Measurements from ENCODE around the gene SPG7. TPM values are rescaled to one million over a fixed set of nuclear protein-coding genes. Genes with fewer than 3 reads are reported as not detected.

Gene SPG7
- total RNA-seq, result 44.1 and 86.4 TPM in 2 replicates

DNA sequence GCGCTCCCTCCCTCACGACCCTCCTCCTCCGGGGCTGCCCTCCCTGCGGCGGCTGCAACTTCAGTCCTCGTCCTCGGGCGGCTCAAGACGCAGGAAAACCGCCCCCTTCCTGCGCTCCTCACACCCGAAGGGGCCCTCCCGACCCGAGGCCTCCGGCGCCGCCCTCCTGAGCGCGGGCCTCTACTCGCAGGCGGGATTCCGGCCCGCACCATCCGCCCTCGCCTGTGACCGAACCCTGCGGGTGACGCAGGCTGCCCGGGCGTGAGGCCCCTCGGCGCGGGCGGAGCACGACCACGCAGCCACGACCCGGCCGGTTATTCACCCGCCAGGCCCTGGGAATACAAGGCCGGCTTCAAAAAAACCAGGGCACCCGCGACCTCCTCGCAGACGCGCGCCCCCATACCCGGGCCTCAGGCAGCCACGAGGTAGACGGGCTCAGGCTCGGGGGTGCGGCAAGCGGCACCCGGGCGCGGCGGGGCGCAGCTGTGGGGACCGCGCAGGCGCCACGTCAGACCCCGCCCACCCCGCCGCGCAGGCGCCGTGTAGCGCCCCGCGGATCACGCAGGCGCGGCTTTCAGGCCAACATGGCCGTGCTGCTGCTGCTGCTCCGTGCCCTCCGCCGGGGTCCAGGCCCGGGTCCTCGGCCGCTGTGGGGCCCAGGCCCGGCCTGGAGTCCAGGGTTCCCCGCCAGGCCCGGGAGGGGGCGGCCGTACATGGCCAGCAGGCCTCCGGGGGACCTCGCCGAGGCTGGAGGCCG is at the start of gene SPG7:
Gene SPG7 (plus strand): TSS at position 570 of the 757 bp plus-strand sequence. CDS start 15 bp downstream, at position 585.

DNA sequence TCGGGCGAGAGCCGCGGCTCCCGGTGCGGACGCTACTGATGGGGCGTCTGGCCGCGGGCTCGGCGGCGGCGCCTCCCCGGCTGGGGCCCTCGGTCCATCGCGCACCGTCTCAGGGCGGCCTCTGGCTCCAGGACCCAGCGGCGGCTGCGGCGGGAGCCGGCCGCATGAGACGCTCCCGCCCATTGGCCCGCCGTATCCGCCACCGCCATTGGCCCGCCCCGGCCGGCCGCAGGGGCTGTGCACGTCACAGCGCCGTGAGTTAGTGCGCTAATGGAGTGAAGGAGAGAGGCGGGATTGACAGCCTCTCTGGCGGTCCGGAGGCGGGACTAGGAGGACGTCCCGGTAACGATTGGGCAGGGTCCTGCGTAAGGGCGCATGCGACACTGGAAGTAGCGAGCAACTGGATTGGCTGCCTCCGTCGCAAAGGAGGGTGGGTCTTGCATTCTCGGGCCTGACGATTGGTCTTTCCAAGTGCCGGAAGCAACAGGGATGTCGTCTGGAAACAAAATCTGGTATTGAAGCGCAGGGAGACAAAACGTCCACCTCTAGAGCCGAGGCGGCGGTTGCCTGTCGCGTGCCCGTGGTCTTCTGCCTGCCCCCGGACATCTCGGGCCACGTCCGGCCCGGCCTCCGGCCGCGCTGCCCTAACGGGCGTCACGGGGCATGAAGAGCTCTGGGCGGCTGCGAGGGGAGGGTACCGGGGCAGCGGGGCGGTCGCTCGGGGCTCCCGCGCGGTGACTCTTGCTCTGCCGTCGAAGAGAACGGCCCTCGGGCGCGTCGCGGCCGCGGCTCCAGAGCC is 17.6 kb upstream of the SPG7 start, which contains the start of gene ANKRD11:
Gene ANKRD11 (minus strand): TSS at position 123 of the 799 bp plus-strand sequence. CDS start 173,542 bp downstream, outside the sequence.

DNA sequence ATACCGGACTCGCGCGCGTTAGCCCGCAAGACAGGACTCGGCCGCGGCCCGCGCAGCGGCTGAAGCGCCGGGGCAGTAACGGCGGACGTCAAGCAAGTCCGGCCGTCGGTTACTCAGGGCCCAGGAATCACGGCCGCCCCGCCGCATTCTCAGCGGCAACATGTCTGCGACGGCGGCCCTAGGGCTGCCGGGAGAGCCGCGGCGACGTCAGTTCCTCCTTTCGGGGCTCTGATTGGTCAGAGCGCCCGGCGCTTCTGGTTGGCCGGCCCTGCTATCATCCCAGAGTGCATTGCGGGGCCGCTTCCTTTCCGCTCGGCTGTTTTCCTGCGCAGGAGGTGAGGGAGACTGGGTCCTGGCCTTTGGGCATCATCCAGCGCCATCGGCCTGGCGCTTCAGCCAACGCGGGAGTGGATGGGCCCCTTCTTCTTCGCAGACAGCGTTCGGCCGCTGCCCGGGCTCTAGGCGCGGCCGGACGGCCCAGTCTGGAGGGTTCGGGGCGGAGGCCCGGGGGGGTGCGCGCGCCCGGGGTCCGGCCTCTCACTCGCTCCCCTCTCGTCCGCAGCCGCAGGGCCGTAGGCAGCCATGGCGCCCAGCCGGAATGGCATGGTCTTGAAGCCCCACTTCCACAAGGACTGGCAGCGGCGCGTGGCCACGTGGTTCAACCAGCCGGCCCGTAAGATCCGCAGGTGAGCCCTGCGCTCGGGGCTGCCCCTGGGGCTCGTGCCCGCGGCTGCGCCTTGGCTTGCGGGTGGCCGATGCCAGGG is 52.4 kb downstream of the SPG7 start, which contains the start of gene RPL13:
Gene RPL13 (plus strand): TSS at position 305 of the 764 bp plus-strand sequence. CDS start 278 bp downstream, at position 583.

DNA sequence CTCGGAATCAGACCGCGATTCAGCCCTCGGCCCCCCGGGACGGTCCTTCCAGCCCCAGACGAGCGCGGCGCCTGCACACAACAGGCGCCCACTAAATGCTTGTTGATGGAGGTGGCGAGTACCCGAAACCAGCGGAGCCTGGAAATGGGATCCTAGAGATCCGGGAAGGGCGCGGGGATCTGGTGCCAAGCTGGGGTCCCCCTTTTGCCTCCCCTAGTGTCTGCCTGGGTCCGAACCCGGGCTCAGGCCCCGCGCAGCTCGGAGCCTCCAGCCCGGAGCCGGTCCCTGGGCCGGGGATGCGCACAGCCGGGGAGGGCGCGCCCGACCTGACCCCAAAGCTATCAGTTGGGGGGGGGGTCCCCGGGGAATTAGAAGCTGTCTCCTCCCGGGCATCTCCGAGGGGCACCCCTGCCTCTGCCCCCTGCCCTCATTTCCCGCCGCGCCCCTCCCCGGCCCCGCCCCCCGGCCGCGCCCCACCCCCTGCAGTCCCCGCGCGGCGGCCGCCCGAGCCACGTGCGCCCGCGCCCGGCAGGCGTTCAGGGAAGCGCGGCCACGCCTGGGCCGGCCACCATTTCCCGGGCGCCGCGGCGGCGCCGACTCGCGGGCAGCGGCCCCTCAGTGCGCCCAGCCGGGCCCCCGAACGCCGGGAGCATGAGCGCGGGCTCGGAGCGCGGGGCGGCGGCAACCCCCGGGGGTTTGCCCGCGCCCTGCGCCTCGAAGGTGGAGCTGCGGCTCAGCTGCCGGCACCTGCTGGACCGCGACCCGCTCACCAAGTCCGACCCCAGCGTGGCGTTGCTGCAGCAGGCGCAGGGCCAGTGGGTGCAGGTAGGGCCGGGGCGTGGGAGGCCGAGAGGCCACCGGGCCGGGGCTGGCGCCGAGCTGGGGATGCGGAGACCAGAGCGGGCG is 67.3 kb downstream of the SPG7 start, which contains the start of gene CPNE7:
Gene CPNE7 (plus strand): TSS at position 512 of the 906 bp plus-strand sequence. CDS start 140 bp downstream, at position 652.

Other genes starting within 250 kb of the SPG7 start
- gene ANKRD11, start 17.8 kb upstream of the SPG7 start, total RNA-seq, result 50.6 and 144 TPM in 2 replicates
- gene RPL13, start 52.3 kb downstream of the SPG7 start, total RNA-seq, result 2,243 and 2,962 TPM in 2 replicates
- gene CPNE7, start 67.4 kb downstream of the SPG7 start, total RNA-seq, result 1.00 and 3.1 TPM in 2 replicates
- not detected in 2 replicates for gene DPEP1, start 105.2 kb downstream of the SPG7 start, total RNA-seq
- 82.4 and 91.3 TPM in 2 replicates for gene CHMP1A, start 149.3 kb downstream of the SPG7 start, total RNA-seq
- 1.4 and 3.2 TPM in 2 replicates for gene SPATA33, start 149.4 kb downstream of the SPG7 start, total RNA-seq
- gene CDK10, start 178.3 kb downstream of the SPG7 start, total RNA-seq, result 23.6 and 38.9 TPM in 2 replicates
- gene SPATA2L, start 193.3 kb downstream of the SPG7 start, total RNA-seq, result 10.7 and 16.7 TPM in 2 replicates
- gene VPS9D1, start 212.5 kb downstream of the SPG7 start, total RNA-seq, result 2.7 and 6.0 TPM in 2 replicates
- 18.8 and 29.0 TPM in 2 replicates for gene ZNF276, start 213.1 kb downstream of the SPG7 start, total RNA-seq

All from nasal cavity respiratory epithelium epithelial cell of viscerocranial mucosa (primary cell).